Measurements from ENCODE around the gene ALG2.

Gene ALG2

DNA sequence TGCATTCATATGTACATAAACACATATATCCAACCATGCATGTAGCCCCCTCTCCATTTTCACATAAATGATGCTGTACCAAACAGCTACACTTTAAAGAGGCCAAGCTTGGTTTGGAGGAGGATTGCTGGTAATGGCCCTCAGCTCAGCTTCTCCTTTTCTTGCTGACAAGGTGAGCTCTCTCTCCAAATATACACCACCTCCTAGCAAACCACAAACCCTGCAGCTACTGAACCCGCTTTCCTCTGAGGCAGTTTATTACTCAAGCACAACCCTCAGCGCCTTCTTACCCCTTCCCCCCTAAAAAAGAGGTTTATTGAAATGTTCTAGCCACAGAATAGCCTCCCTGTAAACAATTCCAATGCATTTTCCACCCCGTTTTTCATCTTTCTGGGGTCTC is 54.0 kb downstream of the ALG2 start:
- H3K4me3 ChIP-seq (replicated peaks; ENCODE audit: low read depth, low read length), result no peak overlapping the region
- no peak for DNase-seq (ENCODE audit: low read depth)
- TF ChIP-seq CTCF (IDR thresholded peaks at IDR 0.05; ENCODE audit: low read length, missing control alignments), result no peak

GRCh38 chr9:99167119-99167518 is 54.6 kb downstream of the ALG2 start:
- H3K4me3 ChIP-seq (replicated peaks; ENCODE audit: low read depth, low read length), result no peak overlapping the region
- DNase-seq (ENCODE audit: low read depth), result no peak
- no peak for TF ChIP-seq CTCF (IDR thresholded peaks at IDR 0.05; ENCODE audit: low read length, missing control alignments)
